ENCODE data around the gene IRS2.

Gene IRS2

DNA sequence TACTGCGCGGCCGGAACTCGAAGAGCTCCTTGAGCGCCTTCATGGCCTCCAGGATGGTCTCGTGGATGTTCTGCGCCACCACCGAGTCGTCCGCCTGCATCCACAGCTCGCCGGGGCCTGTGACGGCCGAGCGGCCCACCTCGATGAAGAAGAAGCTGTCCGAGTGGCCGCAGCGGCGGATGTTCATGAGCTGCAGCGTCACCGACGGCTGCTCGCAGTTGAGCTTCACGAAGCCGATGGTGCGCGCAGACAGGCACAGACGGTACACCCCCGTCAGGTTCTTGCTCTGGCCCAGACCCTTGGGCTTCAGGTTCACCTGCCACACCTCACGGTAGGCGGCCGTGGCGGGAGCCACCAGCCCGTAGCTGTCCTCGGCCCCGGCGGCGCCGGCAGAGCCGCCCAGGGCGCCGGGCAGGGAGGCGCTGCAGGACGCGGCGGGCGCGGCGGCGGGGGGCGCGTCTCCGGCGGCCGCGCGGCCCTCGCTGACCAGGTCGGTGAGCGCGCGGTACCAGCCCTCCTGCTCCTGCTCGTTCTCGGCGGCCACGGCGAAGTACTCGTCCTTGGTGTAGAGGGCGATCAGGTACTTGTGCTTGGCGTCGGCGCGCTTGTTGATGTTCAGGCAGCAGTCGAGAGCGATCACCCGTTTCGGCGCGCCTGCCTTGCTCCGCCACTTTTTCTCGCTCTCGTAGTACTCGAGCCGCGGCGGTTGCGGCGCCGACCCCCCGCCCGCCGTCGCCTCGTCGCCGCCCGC is 1.1 kb downstream of the IRS2 start:
- no peak for DNase-seq (ENCODE audit: low read depth)
- H3K4me3 ChIP-seq (ENCODE audit: control insufficient read depth, low read depth, low read length): peak overlapping the region; percentile 37
- TF ChIP-seq, protein P1, sequence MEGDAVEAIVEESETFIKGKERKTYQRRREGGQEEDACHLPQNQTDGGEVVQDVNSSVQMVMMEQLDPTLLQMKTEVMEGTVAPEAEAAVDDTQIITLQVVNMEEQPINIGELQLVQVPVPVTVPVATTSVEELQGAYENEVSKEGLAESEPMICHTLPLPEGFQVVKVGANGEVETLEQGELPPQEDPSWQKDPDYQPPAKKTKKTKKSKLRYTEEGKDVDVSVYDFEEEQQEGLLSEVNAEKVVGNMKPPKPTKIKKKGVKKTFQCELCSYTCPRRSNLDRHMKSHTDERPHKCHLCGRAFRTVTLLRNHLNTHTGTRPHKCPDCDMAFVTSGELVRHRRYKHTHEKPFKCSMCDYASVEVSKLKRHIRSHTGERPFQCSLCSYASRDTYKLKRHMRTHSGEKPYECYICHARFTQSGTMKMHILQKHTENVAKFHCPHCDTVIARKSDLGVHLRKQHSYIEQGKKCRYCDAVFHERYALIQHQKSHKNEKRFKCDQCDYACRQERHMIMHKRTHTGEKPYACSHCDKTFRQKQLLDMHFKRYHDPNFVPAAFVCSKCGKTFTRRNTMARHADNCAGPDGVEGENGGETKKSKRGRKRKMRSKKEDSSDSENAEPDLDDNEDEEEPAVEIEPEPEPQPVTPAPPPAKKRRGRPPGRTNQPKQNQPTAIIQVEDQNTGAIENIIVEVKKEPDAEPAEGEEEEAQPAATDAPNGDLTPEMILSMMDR (IDR thresholded peaks at IDR 0.05; ENCODE audit: control insufficient read depth, insufficient read depth, low read depth, low read length, missing control alignments): no peak

DNA sequence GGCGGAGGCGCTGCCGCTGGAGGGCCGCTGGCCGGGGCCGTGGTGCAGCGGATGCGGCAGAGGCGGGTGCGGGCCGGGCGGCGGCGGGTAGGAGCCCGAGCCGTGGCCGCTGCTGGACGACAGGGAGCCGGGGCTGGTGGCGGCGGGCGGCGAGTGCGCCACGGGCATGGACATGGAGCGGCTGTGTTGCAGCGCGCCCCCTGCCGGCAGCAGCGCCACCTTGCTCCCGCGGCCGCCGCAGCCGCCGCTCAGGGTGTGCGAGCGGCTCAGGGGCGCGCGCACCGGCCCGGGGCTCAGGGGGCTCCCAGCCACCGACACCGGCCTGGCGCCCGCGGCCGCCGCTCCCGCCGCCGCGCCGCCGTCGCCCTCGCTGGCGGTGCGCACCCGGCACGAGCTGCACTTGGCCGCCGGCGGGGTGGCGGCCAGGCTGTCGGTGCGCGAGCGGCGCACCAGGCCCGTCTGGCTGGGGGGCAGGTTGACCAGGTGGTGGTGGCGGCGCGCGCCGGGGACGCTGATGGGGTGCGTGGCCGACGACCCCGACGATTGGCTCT is 1.7 kb downstream of the IRS2 start:
- TF ChIP-seq, protein P1 (IDR thresholded peaks at IDR 0.05; ENCODE audit: control insufficient read depth, insufficient read depth, low read depth, low read length, missing control alignments): peak; percentile 35
- no peak for DNase-seq (ENCODE audit: low read depth)
- H3K4me3 ChIP-seq (ENCODE audit: control insufficient read depth, low read depth, low read length): peak overlapping the region; percentile 36

DNA sequence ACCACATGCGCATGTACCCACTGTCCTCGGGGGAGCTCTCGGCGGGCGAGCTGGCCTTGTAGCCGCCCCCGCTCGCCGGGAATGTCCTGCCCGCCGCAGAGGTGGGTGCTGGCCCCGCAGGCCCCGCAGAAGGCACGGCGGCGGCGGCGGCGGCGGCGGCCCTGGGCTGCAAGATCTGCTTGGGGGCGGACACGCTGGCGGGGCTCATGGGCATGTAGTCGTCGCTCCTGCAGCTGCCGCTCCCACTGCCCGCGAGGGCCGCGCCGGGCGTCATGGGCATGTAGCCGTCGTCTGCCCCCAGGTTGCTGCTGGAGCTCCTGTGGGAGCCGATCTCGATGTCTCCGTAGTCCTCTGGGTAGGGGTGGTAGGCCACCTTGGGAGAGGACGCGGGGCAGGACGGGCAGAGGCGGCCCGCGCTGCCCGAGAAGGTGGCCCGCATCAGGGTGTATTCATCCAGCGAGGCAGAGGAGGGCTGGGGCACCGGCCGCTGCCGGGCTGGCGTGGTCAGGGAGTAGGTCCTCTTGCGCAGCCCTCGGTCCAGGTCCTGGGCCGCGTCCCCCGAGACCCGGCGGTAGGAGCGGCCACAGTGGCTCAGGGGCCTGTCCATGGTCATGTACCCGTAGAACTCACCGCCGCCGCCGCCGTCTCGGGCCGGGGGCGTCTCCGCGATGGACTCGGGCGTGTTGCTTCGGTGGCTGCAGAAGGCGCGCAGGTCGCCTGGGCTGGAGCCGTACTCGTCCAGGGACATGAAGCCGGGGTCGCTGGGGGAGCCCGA is 2.4 kb downstream of the IRS2 start:
- DNase-seq (ENCODE audit: low read depth): no peak
- H3K4me3 ChIP-seq (ENCODE audit: control insufficient read depth, low read depth, low read length): peak overlapping the region; percentile 9
- TF ChIP-seq, protein P1 (IDR thresholded peaks at IDR 0.05; ENCODE audit: control insufficient read depth, insufficient read depth, low read depth, low read length, missing control alignments): no peak

DNA sequence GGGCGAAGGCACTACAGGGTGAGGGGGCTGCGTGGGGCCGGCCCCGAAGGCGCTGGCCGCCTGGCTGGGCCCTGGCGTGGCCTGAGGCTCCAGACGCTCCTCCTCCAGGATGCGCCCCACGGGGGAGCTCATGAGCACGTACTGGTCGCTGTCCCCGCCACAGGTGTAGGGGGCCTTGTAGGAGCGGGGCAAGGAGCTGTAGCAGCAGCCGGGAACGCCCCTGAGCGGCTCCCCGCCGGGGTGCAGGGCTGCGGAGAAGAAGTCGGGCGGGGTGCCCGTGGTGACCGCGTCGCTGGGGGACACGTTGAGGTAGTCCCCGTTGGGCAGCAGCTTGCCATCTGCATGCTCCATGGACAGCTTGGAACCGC is 3.0 kb downstream of the IRS2 start:
- TF ChIP-seq, protein P1 (IDR thresholded peaks at IDR 0.05; ENCODE audit: control insufficient read depth, insufficient read depth, low read depth, low read length, missing control alignments): no peak
- no peak overlapping the region for H3K4me3 ChIP-seq (ENCODE audit: control insufficient read depth, low read depth, low read length)
- DNase-seq (ENCODE audit: low read depth): no peak

DNA sequence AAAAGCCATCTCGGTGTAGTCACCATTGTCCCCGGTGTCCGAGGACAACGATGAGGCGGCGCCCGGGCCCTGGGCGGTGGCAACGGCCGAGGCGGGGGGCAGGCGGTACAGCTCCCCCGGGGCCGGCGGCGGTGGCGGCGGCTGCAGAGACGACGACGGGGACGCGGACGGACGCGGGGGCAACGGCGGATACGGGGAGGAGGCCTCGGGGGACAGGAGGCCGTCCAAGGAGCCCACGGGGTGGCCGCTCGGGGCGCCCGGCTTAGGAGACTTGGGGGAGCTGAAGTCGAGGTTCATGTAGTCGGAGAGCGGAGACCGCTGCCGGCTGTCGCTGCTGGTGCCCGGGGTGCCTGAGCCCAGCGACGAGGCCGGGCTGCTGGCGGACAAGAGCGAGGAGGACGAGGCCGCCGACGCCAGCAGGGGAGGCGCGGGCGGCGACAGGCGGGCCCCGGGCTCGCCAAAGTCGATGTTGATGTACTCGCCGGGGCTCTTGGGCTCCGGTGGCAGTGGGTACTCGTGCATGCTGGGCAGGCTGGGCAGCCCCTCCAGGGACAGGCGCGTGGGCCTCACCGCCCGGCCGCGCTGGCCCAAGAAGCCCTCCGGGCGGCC is 3.5 kb downstream of the IRS2 start:
- DNase-seq (ENCODE audit: low read depth): no peak
- TF ChIP-seq, protein P1 (IDR thresholded peaks at IDR 0.05; ENCODE audit: control insufficient read depth, insufficient read depth, low read depth, low read length, missing control alignments): no peak
- no peak overlapping the region for H3K4me3 ChIP-seq (ENCODE audit: control insufficient read depth, low read depth, low read length)

DNA sequence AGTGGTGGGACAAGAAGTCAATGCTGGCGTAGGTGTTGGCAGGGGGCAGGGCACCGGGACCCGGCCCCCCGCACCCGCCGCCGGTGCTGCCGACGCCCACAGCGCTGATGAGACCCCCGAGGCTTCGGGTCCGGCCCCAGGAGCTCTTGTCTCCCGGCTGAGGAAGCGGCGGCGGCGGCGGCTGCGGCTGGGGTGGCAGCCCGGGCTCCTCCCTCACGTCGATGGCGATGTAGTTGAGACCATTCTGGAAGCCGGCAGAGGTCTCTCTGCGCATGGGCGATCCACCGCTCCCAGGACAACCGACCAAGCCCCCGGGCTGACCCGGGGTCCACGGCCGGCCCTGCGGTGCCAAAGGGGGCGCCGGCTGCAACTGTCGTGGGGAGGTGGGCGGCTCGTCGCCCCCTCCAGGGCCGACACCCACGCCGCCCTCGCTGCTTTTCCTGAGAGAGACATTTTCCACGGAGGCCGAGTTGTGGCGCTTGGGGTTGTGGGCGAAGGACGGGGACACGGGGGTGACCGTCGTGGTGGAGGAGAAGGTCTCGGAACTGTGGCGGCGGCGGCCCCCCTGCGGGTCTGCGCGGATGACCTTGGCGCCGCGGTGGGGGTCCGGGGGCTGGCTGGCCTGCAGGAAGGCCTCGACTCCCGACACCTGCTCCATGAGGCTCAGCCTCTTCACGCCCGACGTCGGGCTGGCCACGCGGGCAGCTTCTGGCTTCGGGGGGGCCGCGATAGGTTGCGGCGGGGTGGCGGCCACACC is 4.1 kb downstream of the IRS2 start:
- peak overlapping the region; percentile 52 for H3K4me3 ChIP-seq (ENCODE audit: control insufficient read depth, low read depth, low read length)
- TF ChIP-seq, protein P1 (IDR thresholded peaks at IDR 0.05; ENCODE audit: control insufficient read depth, insufficient read depth, low read depth, low read length, missing control alignments): no peak
- DNase-seq (ENCODE audit: low read depth): no peak
